ENCODE results near the gene RNF212.

- TF ChIP-seq CTCF (IDR thresholded peaks at IDR 0.05) = no peak
- TF ChIP-seq POLR2A (IDR thresholded peaks at IDR 0.05) = no peak
Measured at GRCh38 chr4:1027915-1028238, 85.5 kb downstream of the RNF212 start.
